ENCODE results near the gene CRTC3.

The CRTC3 gene

GRCh38 chr15:90581771-90582352 lies 52.1 kb downstream of the CRTC3 start:
- H3K36me3 ChIP-seq (ENCODE audit: insufficient read depth, insufficient read length, low read length): no peaks in the 10 kb centered on the region
- TF ChIP-seq YY1 (IDR thresholded peaks at IDR 0.05; ENCODE audit: insufficient read depth, insufficient read length): no peak
- no peak for TF ChIP-seq SUZ12 (IDR thresholded peaks at IDR 0.05; ENCODE audit: extremely low read depth, insufficient read depth, insufficient read length)
- no peak for TF ChIP-seq ZNF274 (IDR thresholded peaks at IDR 0.05; ENCODE audit: low read depth, low read length)
- DNase-seq (ENCODE audit: low read depth, low spot score): no peak

GRCh38 chr15:90582553-90582952 lies 52.8 kb downstream of the CRTC3 start:
- no peak for TF ChIP-seq ZNF274 (IDR thresholded peaks at IDR 0.05; ENCODE audit: low read depth, low read length)
- no peak for TF ChIP-seq SUZ12 (IDR thresholded peaks at IDR 0.05; ENCODE audit: extremely low read depth, insufficient read depth, insufficient read length)
- no peak for TF ChIP-seq YY1 (IDR thresholded peaks at IDR 0.05; ENCODE audit: insufficient read depth, insufficient read length)
- DNase-seq (ENCODE audit: low read depth, low spot score): no peak
- peaks cover 11% of the 10 kb centered on the region for H3K27me3 ChIP-seq (ENCODE audit: insufficient read depth, insufficient read length)
- H3K9me3 ChIP-seq (ENCODE audit: insufficient read depth, low read length): no peaks in the 10 kb centered on the region
- H3K9ac ChIP-seq (ENCODE audit: insufficient read length, low read depth): no peak overlapping the region
- no peak overlapping the region for H3K4me3 ChIP-seq (ENCODE audit: insufficient read length, low read depth)
- H3K36me3 ChIP-seq (ENCODE audit: insufficient read depth, insufficient read length, low read length): no peaks in the 10 kb centered on the region
- peaks cover 12% of the 10 kb centered on the region for H3K4me1 ChIP-seq (ENCODE audit: insufficient read depth, insufficient read length)

More at GRCh38 chr15:90581771-90582352, 52.1 kb downstream of the CRTC3 start:
- Histone ChIP-seq H3K9ac (ENCODE audit: insufficient read length, low read depth) (no peak overlapping the region), H3K9me3 (ENCODE audit: insufficient read depth, low read length) (no peaks in the 10 kb centered on the region), H3K27me3 (ENCODE audit: insufficient read depth, insufficient read length) (peaks cover 11% of the 10 kb centered on the region), H3K4me1 (ENCODE audit: insufficient read depth, insufficient read length) (peaks cover 12% of the 10 kb centered on the region), H3K4me3 (ENCODE audit: insufficient read length, low read depth) (no peak overlapping the region)

GRCh38 chr15:90583471-90584252 lies 53.9 kb downstream of the CRTC3 start:
- TF ChIP-seq ZNF274 (IDR thresholded peaks at IDR 0.05; ENCODE audit: low read depth, low read length) (no peak), YY1 (IDR thresholded peaks at IDR 0.05; ENCODE audit: insufficient read depth, insufficient read length) (no peak), SUZ12 (IDR thresholded peaks at IDR 0.05; ENCODE audit: extremely low read depth, insufficient read depth, insufficient read length) (no peak)
- Histone ChIP-seq H3K27me3 (ENCODE audit: insufficient read depth, insufficient read length) (peaks cover 11% of the 10 kb centered on the region), H3K9ac (ENCODE audit: insufficient read length, low read depth) (no peak overlapping the region), H3K4me3 (ENCODE audit: insufficient read length, low read depth) (no peak overlapping the region), H3K9me3 (ENCODE audit: insufficient read depth, low read length) (no peaks in the 10 kb centered on the region), H3K36me3 (ENCODE audit: insufficient read depth, insufficient read length, low read length) (no peaks in the 10 kb centered on the region), H3K4me1 (ENCODE audit: insufficient read depth, insufficient read length) (peaks cover 12% of the 10 kb centered on the region)
- DNase-seq (ENCODE audit: low read depth, low spot score): peak; percentile 91

GRCh38 chr15:90584841-90585240 lies 55.1 kb downstream of the CRTC3 start:
- Histone ChIP-seq H3K27me3 (ENCODE audit: insufficient read depth, insufficient read length) (peaks cover 11% of the 10 kb centered on the region), H3K4me3 (ENCODE audit: insufficient read length, low read depth) (no peak overlapping the region), H3K9ac (ENCODE audit: insufficient read length, low read depth) (no peak overlapping the region), H3K4me1 (ENCODE audit: insufficient read depth, insufficient read length) (peaks cover 12% of the 10 kb centered on the region), H3K9me3 (ENCODE audit: insufficient read depth, low read length) (no peaks in the 10 kb centered on the region), H3K36me3 (ENCODE audit: insufficient read depth, insufficient read length, low read length) (no peaks in the 10 kb centered on the region)
- no peak for DNase-seq (ENCODE audit: low read depth, low spot score)
- TF ChIP-seq YY1 (IDR thresholded peaks at IDR 0.05; ENCODE audit: insufficient read depth, insufficient read length): no peak
- no peak for TF ChIP-seq ZNF274 (IDR thresholded peaks at IDR 0.05; ENCODE audit: low read depth, low read length)
- TF ChIP-seq SUZ12 (IDR thresholded peaks at IDR 0.05; ENCODE audit: extremely low read depth, insufficient read depth, insufficient read length): no peak

- DNase-seq (ENCODE audit: low read depth, low spot score): no peak
- Histone ChIP-seq H3K36me3 (ENCODE audit: insufficient read depth, insufficient read length, low read length) (no peaks in the 10 kb centered on the region), H3K4me3 (ENCODE audit: insufficient read length, low read depth) (no peak overlapping the region), H3K9ac (ENCODE audit: insufficient read length, low read depth) (no peak overlapping the region), H3K27me3 (ENCODE audit: insufficient read depth, insufficient read length) (peaks cover 11% of the 10 kb centered on the region), H3K4me1 (ENCODE audit: insufficient read depth, insufficient read length) (peaks cover 12% of the 10 kb centered on the region), H3K9me3 (ENCODE audit: insufficient read depth, low read length) (no peaks in the 10 kb centered on the region)
- TF ChIP-seq SUZ12 (IDR thresholded peaks at IDR 0.05; ENCODE audit: extremely low read depth, insufficient read depth, insufficient read length) (no peak), YY1 (IDR thresholded peaks at IDR 0.05; ENCODE audit: insufficient read depth, insufficient read length) (no peak), ZNF274 (IDR thresholded peaks at IDR 0.05; ENCODE audit: low read depth, low read length) (no peak)
Observed at GRCh38 chr15:90585863-90586262, 56.1 kb downstream of the CRTC3 start.

GRCh38 chr15:90586948-90587347 lies 57.2 kb downstream of the CRTC3 start:
- TF ChIP-seq ZNF274 (IDR thresholded peaks at IDR 0.05; ENCODE audit: low read depth, low read length): no peak
- TF ChIP-seq SUZ12 (IDR thresholded peaks at IDR 0.05; ENCODE audit: extremely low read depth, insufficient read depth, insufficient read length): no peak
- TF ChIP-seq YY1 (IDR thresholded peaks at IDR 0.05; ENCODE audit: insufficient read depth, insufficient read length): no peak
- Histone ChIP-seq H3K9me3 (ENCODE audit: insufficient read depth, low read length) (no peaks in the 10 kb centered on the region), H3K9ac (ENCODE audit: insufficient read length, low read depth) (no peak overlapping the region), H3K4me3 (ENCODE audit: insufficient read length, low read depth) (no peak overlapping the region), H3K4me1 (ENCODE audit: insufficient read depth, insufficient read length) (peaks cover 8% of the 10 kb centered on the region), H3K27me3 (ENCODE audit: insufficient read depth, insufficient read length) (peaks cover 11% of the 10 kb centered on the region), H3K36me3 (ENCODE audit: insufficient read depth, insufficient read length, low read length) (no peaks in the 10 kb centered on the region)
- DNase-seq (ENCODE audit: low read depth, low spot score): no peak

- peaks cover 4% of the 10 kb centered on the region for H3K4me1 ChIP-seq (ENCODE audit: insufficient read depth, insufficient read length)
- H3K36me3 ChIP-seq (ENCODE audit: insufficient read depth, insufficient read length, low read length): no peaks in the 10 kb centered on the region
- H3K4me3 ChIP-seq (ENCODE audit: insufficient read length, low read depth): no peak overlapping the region
- no peak for TF ChIP-seq SUZ12 (IDR thresholded peaks at IDR 0.05; ENCODE audit: extremely low read depth, insufficient read depth, insufficient read length)
- TF ChIP-seq YY1 (IDR thresholded peaks at IDR 0.05; ENCODE audit: insufficient read depth, insufficient read length): no peak
- no peak for TF ChIP-seq ZNF274 (IDR thresholded peaks at IDR 0.05; ENCODE audit: low read depth, low read length)
- H3K27me3 ChIP-seq (ENCODE audit: insufficient read depth, insufficient read length): peaks cover 11% of the 10 kb centered on the region
- no peak for DNase-seq (ENCODE audit: low read depth, low spot score)
- H3K9ac ChIP-seq (ENCODE audit: insufficient read length, low read depth): no peak overlapping the region
- no peaks in the 10 kb centered on the region for H3K9me3 ChIP-seq (ENCODE audit: insufficient read depth, low read length)
Observed at GRCh38 chr15:90588427-90588826, 58.7 kb downstream of the CRTC3 start.

Measured in NT2/D1 (cell line).